Activated CD8-positive, alpha-beta memory T cell treated with anti-CD3 and anti-CD28 coated beads, Interleukin-2, amount 50 U/mL, for 1 hour (primary cell): ENCODE data around the gene SAE1.
"Not testable (repeated sequence)": the region's sequence is repeated elsewhere in the genome, so short reads cannot be mapped to it uniquely, and the experiment has no call there.

Source experiments
- DNase-seq: peaks from one replicate; pipeline ENCODE4 v3.0.0-alpha.2; 2020; ENCODE audit errors: extremely low read depth

Gene SAE1

DNA sequence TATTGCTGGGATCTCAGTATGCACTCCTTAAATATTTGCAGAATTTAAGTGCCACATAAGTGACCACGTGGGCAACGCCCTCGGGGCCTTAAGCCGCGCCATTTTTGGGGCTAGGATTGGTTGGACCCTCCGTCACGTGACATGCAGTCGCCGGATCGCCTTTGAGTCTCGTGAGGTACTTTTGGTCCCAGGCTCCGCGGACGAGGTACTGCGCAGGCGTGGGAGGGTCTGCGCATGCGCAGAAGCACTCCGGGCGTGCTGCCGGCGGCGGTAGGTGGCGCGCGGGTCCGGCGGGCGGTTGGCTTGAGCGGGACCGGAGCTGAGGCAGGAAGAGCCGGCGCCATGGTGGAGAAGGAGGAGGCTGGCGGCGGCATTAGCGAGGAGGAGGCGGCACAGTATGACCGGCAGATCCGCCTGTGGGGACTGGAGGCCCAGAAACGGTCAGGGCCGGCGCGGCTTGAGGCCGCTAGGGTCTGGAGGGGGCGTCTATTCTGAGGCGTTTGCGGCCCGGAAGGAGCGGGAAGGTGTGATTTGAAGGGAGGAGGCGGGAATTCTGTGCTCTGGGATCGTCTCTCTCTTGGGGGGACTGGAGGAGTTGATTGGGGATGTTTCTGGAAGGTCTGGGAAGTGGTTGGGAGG lies at the start of gene SAE1:
Gene SAE1 (plus strand): TSS at position 247 of the 639 bp plus-strand sequence. CDS start 96 bp downstream, at position 343.
- peak; percentile 52 for DNase-seq

DNA sequence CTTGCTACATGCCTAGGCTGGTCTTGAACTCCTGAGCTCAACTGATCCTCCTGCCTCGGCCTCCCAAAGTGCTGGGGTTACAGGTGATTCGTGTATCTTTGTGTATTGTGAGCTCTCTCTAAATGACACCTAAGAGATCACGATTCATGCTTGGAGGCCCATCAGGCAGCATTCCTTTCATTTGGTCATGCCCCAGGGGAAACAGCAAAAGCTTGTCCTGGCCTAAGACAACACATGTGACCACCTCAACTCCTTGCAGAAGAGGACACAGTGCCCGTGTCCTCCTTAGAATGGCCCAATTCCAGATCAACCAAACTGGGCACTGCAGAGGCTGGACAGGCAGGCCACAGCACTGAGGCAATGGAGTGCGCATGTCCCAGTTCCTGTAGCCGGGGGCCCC lies 49.5 kb upstream of the SAE1 start:
- DNase-seq = no peak

DNA sequence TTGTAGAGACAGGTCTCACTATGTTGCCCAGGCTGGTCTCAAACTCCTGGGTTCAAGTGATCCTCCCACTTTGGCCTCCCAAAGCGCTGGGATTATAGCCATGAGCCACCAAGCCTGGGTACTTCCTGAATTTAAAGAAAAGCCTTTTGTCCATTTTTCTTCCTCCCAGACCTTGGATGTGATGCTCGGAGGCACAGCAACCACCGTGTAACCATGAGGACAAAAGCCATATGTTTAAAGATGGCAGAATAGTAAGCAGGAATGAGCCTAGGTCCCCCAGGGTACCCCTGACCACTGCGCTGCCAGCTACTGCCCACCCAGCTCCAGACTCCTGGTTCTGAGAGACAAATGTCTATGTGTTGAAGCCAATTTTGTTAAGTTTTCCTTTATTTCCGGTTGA lies 48.1 kb upstream of the SAE1 start:
- DNase-seq = no peak

DNA sequence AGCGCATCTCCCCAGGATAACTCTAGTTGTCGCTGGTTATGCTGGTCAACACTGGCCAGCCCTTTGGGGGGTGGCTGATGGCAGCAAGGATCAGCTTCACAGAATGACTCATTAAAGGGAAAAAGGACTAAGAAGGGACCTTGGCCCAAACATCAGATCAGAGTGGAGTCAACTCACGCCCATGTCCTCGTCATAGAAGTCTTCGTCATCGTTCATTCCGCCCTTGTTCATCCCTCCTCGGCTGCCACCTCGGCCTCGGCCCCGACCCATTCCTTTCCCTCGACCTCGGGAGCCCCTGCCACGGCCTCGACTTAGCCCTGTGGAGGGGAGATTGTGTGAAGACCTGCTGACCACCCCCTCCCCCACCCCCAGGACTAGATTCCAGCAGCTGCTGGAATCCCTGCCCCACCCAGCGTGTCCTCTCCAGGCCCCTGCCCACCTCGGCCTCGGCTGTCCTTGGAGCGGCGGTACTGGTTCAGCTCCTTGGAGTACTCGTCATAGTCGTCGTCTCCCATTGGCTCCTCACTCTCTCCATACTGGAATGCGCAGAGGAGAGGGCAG lies 45.7 kb upstream of the SAE1 start:
- DNase-seq = no peak

DNA sequence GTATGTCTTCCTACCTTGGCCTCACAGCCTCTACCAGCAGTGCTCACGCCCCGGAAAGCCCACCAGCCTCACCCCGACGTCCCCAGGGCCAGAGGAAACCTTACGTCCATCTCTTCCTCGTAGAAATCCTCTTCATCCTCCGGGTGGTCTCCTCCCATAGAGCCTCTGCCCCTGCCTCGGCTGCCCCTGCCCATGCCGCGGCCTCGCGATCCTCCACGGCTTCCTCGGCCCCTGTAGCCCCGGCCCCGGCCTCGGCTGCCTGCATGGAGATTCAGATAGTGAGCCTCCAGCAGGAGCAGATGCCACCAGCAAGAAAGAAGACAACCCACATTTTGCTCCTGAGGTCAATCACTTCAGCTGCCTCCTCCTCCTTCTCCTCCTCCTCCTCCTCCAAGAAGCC lies 44.4 kb upstream of the SAE1 start:
- DNase-seq = no peak

DNA sequence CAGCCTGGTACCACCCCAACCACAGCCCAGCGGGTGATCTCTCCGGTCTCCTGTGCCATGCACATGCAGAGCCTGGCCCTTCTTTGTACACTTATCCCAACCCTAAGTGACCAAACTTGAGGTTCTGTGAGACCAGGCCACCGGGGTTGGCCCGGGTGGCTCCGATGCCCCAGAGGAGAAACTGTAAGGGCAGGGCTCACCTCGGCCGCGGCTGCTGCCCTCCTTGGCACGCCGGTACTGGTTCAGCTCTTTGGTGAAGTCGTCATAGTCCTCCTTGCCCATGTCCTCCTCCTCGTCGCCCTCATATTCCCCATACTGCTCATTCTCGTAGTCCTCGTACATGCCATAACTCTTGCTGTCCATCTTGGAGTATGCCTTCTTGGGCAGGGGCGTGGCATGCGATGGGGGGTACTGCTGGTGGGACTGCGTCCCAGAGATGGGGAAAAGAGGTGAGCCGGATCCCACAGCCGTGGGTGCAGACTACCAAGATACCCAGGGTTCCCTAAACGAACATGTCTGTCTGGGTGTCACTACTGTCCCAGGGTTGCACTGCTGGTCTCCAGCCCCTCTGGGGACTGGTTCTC lies 40.8 kb upstream of the SAE1 start:
- no peak for DNase-seq

DNA sequence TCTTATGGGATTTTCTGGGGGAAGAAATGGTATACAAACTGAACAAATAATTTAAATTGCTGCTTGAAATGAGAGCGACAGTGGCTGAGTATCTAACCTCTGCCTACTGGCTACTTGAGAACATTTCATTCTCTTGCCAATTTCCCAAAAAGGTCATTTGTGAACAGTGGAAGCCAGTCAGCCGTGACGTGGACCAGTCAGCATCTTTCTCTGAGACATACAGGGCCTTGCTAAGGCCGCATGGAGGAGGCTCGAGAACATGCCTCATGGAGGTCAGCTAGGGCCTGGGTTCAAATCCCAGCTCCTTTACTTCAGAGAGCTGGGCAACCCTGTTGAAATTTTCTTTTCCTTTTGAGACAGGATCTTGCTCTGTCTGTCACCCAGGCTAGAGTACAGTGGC lies 37.4 kb upstream of the SAE1 start:
- DNase-seq = no peak

DNA sequence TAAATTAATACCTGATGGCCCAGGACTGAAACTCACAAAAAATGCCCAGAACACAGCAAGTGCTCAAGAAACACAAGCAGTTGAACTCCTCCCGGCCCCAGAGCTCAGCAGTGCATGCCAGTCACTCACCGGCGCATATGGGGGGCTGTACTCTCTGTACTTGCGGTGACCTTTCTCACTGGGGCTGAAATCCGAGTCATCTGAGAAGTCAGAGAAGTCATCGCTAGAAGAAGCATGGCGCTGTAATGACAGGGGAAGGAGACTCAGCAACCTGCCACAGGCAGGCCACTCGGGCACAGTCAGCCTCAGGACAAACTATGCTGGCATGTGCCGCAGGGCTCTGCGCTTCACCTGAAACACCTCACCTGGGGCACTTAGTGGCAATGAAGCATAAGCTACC lies 36.8 kb upstream of the SAE1 start:
- DNase-seq = no peak

DNA sequence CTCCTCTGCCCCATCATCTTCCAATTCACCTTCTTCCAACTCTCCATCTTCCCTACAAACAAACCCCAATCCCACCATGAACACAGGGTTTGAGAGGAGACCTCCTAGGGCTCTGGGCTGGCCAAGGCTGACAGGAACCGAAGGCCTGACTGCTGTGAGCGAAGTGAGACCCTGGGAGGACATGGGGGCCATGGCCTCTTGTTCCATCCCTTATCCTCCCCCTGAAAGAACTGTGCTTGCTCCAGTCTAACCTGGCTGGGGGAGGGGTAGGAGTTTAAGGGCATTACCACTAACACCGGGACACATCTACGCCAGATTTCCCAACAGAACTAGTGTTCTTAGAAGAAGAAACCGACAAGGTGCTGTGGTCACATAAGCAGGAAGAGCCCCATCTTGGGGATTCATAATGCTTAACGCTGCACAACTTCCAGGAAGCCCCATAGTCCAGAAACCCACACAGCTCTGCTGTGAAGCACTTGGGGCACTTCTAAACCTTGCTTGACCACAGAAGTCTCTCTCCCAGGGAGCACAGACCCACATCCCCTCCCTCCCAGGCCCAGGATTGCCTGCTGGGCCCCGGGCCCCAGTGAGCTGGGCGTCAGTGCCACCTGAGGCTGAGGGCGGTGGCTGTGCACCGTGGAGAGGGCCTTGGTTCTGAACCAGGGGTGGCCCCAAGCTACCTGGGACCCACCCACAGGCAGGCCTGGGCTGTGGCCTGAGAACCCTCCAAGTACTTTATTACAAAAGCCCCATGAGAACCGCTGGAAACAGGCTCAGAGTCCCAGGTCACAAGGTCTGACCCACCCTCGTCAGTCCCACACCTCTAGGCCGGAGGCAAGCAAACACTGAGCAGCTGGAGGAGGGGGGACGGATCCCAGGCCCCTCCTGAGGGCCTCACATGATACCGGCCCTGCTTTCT lies 35.8 kb upstream of the SAE1 start:
- no peak for DNase-seq

DNA sequence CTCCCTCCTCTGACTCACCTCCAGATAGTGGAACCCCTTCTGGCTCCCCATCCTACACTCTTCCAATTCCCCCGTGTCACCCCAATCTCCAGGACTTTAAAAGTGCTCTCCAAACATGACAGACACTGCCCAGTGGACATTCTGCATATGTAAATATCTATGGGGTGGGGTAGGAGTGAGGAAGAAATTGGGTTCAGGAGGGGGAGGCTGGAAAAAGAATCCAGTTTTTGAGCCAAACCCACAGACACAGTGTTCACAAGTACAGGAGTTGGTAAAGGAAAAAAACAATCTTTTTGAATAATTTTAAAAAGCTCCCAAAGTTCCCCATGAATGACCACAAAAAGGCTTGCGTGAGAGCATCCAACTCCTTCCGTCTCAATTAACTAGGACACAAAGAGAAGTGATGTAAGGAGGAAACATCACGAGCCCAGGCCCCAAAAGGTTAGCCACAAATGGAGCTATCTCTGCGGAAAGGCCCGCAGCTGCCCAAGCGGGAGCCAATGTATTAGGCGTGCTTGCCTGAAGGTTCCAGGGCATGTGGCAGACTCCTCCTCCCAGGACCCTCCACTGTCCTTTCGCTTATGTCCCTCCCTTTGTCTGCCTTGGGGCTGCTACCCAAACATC lies 35.0 kb upstream of the SAE1 start:
- no peak for DNase-seq

DNA sequence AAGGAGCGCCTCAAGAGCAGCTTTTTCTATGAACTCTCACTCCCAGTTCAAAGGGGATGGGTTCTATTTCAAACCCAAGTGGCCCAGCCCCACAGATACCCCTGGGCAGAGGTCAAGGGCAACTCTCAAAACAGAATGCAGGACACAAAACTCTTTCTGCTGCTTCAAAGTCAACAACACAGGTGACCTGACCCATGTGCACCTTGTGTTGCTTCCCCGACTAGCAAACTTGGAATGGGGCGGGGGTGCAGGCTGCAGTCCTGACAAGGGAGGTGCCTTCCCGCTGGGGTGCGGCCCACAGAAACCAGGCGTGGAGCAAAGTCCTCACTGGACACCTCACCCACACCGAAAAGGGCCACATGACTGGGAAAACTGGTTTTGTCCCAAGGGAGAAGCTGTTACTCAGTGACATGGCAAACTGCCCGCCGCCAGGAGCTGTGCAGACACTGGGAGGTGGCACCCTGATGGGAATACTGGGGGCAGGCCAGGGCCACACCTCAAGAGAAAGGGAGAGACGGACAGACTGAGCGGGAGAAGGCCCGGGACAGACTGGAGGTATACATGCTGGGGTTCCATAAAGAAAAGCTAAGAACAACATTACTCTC lies 34.4 kb upstream of the SAE1 start:
- DNase-seq = no peak

DNA sequence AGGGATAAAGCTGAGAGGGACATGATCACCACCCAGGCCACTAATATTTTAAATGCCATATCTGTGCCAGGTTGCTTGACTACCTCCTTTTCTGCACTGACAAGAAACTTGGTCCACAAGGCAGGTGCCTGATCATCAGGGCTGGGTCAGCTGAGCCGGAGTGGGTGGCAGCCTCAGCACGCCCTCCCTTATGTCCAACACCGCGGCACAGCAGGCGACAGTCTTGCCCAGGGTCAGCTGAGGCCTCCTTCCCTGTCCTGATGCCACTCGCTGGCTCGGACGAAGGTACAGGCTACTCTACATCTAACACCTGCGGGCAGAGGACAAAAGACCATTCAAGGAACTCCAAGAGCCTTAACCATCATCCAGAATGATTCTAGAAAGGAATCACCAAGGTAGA lies 33.9 kb upstream of the SAE1 start:
- DNase-seq = no peak

DNA sequence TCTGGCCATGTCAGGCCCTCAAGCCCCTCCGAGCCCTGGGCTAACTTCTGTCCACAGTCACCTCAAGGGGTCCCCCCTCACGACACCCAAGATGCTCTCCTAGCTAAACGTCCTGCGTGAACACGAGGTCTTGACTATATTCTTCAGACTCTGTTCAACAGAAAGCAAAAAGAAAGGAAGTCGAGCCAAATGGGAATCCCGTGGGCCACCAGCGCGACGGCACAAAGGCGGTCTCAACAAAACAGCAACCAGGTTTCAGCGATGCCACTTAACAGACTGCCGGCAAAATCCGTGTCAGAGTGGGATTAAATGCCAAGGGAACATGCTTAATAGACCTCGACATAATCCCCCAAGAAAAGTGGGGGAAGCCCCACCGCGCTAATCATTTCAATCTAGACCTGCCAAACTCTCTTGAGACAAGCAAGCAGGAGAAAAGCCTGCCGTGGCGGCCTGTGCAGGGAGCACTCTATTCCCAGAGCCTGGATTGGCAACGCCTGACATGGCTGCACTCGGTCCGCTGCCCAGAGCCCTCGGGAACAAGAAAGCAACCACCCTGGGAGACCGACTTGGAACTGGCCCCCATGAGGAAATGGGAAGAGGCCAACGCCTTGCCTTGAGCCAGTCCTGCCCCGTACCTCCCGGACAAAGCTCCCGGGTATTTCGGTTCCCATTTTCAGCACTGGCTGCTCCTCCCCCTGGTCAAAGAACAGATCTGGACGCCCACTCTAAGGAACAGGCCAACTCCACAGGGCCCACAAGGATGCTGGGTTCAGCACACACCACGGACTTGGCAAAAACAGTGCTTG lies 33.0 kb upstream of the SAE1 start:
- DNase-seq = no peak

DNA sequence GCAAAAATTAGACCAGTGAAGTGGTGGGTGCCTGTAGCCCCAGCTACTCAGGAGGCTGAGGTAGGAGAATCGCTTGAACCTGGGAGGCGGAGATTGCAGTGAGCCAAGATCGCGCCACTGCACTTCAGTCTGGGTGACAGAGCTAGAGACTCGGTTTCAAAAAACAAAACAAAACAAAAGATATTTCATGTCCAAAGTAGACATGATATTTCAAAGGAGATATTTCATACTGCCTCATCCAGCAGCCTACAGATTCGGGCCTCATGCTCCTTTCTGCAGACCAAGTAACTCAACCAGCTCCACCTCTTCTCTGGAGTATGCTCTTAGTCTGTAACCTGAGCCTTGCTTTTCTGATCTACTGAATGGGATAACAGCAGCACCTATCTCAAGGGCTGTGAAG lies 32.0 kb upstream of the SAE1 start:
- DNase-seq = no peak

DNA sequence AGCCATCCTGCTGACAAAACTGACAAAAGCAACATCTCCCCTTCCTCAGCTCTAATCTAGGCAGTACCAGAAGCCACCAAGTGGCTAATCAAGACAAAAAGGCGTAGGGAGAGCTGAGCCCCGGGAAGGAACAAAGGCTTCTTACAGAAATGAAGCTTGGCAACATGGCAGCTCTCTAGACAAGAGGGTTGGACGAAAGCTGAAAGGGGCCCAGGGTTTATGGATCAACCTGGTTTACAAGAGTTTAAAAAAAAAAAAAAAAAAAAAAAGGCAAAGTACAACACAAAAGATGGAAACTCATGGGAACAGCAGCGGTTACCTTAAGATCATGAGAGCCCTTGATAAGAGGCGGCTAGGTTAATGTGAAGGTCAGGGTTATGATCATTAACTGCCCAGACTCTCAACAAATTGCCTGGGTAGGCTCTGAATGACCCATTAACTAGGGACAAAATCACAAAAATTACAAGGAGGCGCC lies 31.0 kb upstream of the SAE1 start:
- DNase-seq = no peak

DNA sequence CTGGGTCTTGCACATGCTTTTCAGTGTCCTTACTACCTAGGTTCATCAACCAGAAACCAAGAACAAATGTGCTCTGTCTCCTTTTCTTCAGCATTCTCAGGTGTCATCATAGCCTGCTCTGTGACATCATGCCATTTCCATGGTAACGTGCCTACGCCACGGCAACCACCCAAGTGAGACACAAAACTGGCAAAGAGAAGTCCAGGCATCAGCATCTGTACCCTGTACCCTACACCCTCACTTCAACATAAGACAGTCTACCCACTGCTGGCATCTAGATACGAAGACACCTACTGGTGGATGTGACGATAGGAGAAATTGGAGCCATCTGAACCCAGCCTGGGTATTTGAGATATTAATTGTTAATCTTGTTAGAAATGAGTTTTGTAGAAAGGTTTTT lies 30.3 kb upstream of the SAE1 start:
- no peak for DNase-seq

DNA sequence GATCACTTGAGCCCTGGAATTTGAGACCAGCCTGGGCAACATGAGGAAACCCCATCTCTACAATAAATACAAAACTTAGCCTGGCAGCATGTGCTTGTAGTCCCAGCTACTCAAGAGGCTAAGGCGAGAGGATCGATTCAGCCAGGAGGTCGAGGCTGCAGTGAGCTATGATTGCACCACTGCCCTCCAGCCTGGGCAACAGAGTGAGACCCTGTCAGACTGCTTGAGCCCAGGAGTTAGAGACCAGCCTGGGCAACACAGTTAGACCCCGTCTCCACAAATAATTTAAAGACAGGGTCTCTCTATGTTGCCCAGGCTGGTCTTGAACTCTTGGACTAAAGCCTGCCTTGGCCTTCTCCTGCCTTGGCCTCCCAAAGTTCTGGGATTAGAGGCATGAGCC lies 29.5 kb upstream of the SAE1 start:
- DNase-seq = not testable (repeated sequence)

DNA sequence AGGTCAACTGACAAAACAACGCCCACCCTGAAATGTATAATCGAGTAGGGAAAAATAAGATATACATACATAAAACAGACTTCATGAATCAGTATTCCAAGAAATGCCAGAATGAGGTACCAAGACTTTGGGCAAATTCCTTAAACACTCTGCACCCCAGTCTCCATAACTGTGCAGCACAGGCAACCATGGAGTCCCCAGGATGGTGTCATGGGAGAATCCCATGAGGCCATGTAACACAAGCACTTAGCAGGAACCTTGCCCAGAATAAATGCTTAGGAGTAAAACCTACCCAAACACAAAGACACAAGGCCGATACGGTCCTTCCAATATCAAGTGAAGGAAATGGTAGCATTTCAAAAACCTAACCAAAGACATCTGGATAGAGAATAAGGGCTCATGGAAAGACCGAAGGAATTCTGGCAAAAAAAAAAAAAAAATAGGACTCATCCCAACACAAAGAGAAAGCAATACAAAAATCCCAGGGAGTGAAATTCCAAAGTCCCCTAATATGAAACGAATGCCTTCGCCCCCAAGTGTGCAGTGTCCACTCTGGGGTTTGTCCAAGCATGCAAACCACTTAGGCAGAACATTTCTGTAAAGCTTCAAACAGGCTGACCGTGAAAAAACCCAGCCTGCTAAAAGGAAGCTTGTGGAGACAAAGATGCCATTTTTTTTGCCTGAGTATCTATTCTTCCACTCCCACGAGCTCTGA lies 28.1 kb upstream of the SAE1 start:
- no peak for DNase-seq

DNA sequence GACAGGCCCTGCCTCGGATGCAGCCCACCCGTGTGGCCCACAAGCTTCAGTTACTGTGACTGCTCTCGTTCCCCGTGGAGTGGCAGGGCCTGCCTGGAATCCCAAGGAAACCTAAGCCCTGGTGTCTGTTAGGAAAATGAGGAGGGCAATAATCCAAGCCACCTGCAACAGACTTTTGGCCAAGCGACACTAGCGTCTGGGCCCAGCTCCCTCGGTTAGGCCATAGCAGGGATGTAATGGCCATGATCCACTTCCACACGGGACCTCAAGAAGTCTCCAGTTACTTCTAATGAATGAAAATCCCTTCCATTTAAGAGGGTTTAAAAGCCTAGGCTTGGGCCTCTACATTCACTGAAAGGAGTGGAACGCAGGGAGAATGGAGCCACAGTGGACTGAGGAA lies 26.0 kb upstream of the SAE1 start:
- DNase-seq = no peak

DNA sequence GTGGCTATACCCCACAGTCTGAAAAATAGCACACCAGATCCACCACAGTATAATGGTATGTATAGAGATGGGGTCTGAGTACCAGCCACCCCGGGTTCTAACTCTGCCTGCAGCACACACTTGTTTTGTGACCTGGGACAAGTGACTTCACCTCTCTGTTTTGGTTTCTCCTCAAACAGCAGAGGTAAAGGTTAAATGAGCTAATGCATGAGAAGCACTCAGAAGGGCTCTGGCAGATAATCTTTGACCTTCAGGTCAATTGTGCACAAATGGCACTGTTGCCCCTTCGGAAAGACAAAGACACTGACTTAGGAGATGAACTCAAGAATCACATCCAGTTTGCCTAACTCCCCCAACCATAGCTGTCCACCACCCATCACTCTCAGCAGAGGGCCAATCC lies 24.8 kb upstream of the SAE1 start:
- DNase-seq = no peak
